Activated naive CD8-positive, alpha-beta T cell treated with anti-CD3 and anti-CD28 coated beads, Interleukin-2, amount 10 ng/mL, durations not matched to agents 7 days and 5 days (primary cell): ENCODE data around the gene IGSF21. TPM values are rescaled to one million over a fixed set of nuclear protein-coding genes. Genes with fewer than 3 reads are reported as not detected.
A peak's percentile ranks its signal among the peaks of the same experiment; 100 is the strongest.
"Not testable (repeated sequence)": the region's sequence is repeated elsewhere in the genome, so short reads cannot be mapped to it uniquely, and the experiment has no call there.

Source experiments
- ATAC-seq: fragments of 150-1000 bp; cut with Tn5 transposase; one replicate; pipeline ENCODE4 v1.10.0; 2021; ENCODE audit warnings: low read depth, moderate library complexity
- POLR2A ChIA-PET: fragments of 350-600 bp; sonication (Branson Sonifier 250); formaldehyde crosslinking; loops from one replicate; lab custom pipeline; 2021; ENCODE audit warnings: antibody characterized with exemption; lab: Charles Lee
- DNase-seq: peaks from one replicate; pipeline ENCODE4 v3.0.0; 2021
- H3K27ac Mint-ChIP-seq: one replicate; pipeline ENCODE4 v1.8.0; 2022; ENCODE audit warnings: mild to moderate bottlenecking, mixed read lengths
- H3K27me3 Mint-ChIP-seq: one replicate; pipeline ENCODE4 v1.8.0; 2022; ENCODE audit warnings: mild to moderate bottlenecking, moderate library complexity, mixed read lengths
- H3K36me3 Mint-ChIP-seq: one replicate; pipeline ENCODE4 v1.8.0; 2021; ENCODE audit warnings: mild to moderate bottlenecking, mixed read lengths
- H3K4me1 Mint-ChIP-seq: one replicate; pipeline ENCODE4 v1.8.0; 2021; ENCODE audit warnings: mixed read lengths
- H3K4me3 Mint-ChIP-seq: one replicate; pipeline ENCODE4 v1.8.0; 2022; ENCODE audit warnings: mild to moderate bottlenecking, moderate library complexity, mixed read lengths
- H3K9me3 Mint-ChIP-seq: one replicate; pipeline ENCODE4 v1.8.0; 2021; ENCODE audit warnings: mixed read lengths
- total RNA-seq, 2 experiments: library from RNA; stranded (reverse); gene quantifications; one replicate each; pipeline ENCODE4 v1.2.3, GENCODE V29; 2021

The IGSF21 gene
- total RNA-seq, 2 experiments from 2014 or later, result not detected

DNA sequence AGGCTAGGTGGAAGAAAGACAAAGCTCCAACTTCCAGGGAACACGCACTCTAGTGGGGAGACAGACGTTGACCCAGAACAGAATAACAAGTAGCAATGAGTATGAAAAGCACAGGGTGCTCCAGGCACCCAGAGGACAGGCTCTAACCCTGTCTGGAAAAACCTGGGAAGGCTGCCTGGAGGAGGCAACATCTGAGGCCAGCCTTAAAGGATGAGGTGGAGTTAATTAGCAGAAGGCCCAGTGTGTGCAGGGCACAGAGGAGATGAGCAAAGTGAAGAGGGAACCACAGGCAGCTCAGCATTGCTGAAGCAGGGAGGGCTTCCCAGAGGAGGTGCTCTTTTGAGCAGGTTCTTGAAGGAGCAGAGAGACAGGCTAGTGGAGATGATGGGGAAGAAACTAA lies 246.4 kb downstream of the IGSF21 start:
- no peaks in the 10 kb centered on the region for H3K36me3 Mint-ChIP-seq
- no peak overlapping the region for H3K4me3 Mint-ChIP-seq
- DNase-seq (no peak), ATAC-seq (no peak)
- no peaks in the 10 kb centered on the region for H3K9me3 Mint-ChIP-seq
- H3K4me1 Mint-ChIP-seq, result no peaks in the 10 kb centered on the region
- no peak overlapping the region for H3K27ac Mint-ChIP-seq
- H3K27me3 Mint-ChIP-seq, result peaks cover 12% of the 10 kb centered on the region
- POLR2A ChIA-PET, result no interaction called here

DNA sequence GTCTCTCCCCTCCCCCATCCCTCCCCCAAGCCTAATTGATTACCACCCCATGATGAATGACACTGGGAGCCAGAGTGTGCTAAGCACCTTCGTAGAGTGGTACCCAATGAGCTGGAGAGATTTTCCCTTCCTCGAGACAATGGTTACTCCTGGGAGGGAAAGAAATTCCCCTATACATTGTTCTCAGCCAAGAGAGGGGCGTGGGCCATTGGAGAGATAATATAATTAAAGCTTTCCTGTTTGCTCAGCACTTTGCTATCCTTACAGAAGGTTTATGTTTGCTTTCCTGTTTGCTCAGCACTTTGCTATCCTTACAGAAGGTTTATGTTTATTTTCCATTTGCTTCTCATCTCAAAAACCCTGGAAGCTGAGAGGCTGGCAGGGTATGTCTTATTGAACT lies 247.0 kb downstream of the IGSF21 start:
- no peaks in the 10 kb centered on the region for H3K4me1 Mint-ChIP-seq
- ATAC-seq, result no peak
- no peak overlapping the region for H3K4me3 Mint-ChIP-seq
- H3K9me3 Mint-ChIP-seq, result no peaks in the 10 kb centered on the region
- no peaks in the 10 kb centered on the region for H3K36me3 Mint-ChIP-seq
- H3K27me3 Mint-ChIP-seq, result peaks cover 15% of the 10 kb centered on the region
- no peak overlapping the region for H3K27ac Mint-ChIP-seq
- DNase-seq, result no peak
- POLR2A ChIA-PET, result no interaction called here

DNA sequence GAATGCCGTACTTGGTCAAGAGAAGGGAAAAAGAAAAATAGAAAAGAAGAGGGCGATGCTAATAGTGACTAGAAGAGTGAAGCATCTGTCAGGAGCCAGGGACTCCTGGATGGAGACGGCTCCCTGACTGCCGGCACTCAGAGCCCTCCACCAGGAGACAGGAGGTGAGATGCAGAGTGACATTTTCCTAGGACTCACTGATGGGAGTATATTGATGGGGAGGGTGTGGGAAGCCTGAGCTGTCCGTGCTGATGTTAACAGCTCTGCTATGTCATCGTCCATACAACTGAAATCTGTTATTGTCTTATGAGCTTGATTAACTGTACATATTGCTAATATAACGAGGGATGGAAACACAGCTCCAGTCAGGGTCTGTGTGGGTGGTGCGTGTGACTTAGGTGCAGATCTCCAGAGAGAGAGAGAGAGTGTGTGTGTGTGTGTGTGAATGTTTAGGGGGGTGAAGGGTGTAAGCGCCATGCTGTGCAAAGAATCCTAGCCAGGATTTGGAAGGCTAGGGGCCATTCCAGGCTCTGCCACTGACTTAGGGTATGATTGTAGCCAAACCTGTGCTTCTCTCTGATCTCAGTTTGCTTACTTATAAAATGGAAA lies 250.1 kb downstream of the IGSF21 start:
- Mint-ChIP-seq H3K27ac (no peak overlapping the region), H3K9me3 (no peaks in the 10 kb centered on the region), H3K36me3 (no peaks in the 10 kb centered on the region), H3K27me3 (peaks cover 14% of the 10 kb centered on the region), H3K4me3 (no peak overlapping the region), H3K4me1 (no peaks in the 10 kb centered on the region)
- DNase-seq (no peak), ATAC-seq (no peak)
- POLR2A ChIA-PET, result no interaction called here

DNA sequence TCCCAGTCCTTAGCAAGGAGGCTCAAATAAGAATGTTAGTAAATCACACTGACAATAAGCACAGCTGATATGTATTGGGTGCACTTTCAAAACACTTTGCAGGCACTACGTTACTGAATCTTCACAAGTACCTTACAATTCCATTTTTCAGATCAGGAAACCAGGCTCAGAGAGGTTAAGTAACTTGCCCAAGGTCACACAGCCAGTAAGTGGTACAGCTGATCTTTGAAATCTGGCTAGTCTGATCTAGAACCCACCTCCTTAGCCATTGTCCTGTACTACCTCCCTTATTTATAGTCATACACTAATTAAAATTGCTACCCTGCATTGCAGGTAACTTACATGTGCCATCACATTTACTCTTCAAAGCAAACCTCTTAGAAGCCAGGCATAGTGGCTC lies 251.0 kb downstream of the IGSF21 start:
- no peaks in the 10 kb centered on the region for H3K4me1 Mint-ChIP-seq
- no peak for ATAC-seq
- DNase-seq, result no peak
- H3K27ac Mint-ChIP-seq, result no peak overlapping the region
- no peaks in the 10 kb centered on the region for H3K36me3 Mint-ChIP-seq
- no peaks in the 10 kb centered on the region for H3K9me3 Mint-ChIP-seq
- H3K27me3 Mint-ChIP-seq, result peaks cover 10% of the 10 kb centered on the region
- no peak overlapping the region for H3K4me3 Mint-ChIP-seq
- POLR2A ChIA-PET, result no interaction called here

DNA sequence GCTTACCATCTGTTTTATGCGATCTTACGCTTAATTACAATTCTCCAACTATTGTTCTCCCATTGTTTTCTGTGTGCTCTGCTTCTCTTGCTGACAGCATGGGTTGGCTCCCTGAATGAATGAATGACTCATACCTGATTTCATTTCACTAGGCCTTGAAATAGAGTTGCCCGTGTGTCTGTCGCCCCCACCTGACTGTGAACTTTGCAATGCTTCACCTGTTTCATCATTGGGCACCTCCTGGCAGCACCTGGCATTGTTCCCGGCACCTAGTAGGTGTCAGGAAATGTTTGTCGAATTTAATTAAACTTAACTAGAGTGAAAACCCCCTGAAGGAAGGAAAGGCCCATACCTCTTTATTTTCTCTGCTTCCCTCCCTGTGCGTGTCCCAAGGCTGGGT lies 252.7 kb downstream of the IGSF21 start:
- DNase-seq (no peak), ATAC-seq (no peak)
- Mint-ChIP-seq H3K4me1 (no peaks in the 10 kb centered on the region), H3K36me3 (no peaks in the 10 kb centered on the region), H3K27me3 (peaks cover 8% of the 10 kb centered on the region), H3K27ac (no peak overlapping the region), H3K4me3 (no peak overlapping the region), H3K9me3 (no peaks in the 10 kb centered on the region)
- POLR2A ChIA-PET, result no interaction called here

DNA sequence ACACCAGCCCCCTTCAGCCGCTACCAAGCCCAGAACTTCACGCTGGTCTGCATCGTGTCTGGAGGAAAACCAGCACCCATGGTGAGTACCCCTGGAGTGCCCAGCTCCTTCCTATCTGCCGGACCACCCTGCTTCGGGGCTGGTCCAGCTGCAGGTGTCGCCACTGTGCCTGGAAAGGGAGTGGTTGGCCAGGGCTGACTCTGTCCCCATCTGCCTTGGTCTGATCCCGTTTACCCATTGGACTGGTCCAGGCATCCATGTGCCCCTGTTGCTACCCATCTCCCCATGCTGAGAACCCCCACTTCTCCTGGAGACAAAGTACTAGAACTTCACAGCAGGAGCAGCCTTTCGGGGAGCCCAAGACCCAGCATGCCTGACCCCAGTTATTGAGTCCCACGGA lies 254.6 kb downstream of the IGSF21 start:
- H3K4me1 Mint-ChIP-seq, result no peaks in the 10 kb centered on the region

DNA sequence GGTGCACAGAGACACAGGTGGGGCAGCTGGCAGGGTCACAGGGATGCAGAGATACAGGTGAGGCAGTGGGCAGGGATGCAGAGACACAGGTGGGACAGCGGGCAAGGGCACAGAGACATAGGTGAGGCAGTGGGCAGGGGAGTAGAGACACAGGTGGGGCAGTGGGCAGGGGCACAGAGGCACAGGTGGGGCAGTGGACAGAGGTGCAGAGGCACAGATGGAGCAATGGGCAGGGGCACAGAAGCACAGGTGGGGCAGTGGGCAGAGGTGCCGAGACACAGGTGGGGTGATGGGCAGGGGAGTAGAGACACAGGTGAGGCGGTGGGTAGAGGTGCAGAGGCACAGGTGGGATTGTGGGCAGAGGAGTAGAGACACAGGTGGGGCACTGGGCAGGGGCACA lies 255.8 kb downstream of the IGSF21 start:
- POLR2A ChIA-PET, result no interaction called here
- Mint-ChIP-seq H3K4me3 (no peak overlapping the region), H3K27me3 (peaks cover 4% of the 10 kb centered on the region), H3K27ac (no peak overlapping the region), H3K36me3 (no peaks in the 10 kb centered on the region), H3K9me3 (no peaks in the 10 kb centered on the region), H3K4me1 (no peaks in the 10 kb centered on the region)
- ATAC-seq, result no peak
- DNase-seq, result no peak

More for the DNA sequence above, 254.6 kb downstream of the IGSF21 start:
- ATAC-seq, result no peak
- POLR2A ChIA-PET, result no interaction called here
- no peak for DNase-seq
- Mint-ChIP-seq H3K27ac (no peak overlapping the region), H3K36me3 (no peaks in the 10 kb centered on the region), H3K4me3 (no peak overlapping the region), H3K9me3 (no peaks in the 10 kb centered on the region), H3K27me3 (peaks cover 8% of the 10 kb centered on the region)

DNA sequence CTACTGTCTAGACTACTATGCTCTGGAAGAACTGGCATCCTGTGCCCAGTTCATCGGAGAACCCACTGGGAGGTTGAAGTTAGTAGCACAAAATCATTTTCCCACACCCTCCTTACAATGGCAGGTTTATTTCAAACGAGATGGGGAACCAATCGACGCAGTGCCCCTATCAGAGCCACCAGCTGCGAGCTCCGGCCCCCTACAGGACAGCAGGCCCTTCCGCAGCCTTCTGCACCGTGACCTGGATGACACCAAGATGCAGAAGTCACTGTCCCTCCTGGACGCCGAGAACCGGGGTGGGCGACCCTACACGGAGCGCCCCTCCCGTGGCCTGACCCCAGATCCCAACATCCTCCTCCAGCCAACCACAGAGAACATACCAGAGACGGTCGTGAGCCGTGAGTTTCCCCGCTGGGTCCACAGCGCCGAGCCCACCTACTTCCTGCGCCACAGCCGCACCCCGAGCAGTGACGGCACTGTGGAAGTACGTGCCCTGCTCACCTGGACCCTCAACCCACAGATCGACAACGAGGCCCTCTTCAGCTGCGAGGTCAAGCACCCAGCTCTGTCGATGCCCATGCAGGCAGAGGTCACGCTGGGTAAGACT lies 257.6 kb downstream of the IGSF21 start:
- Mint-ChIP-seq H3K27me3 (peaks cover 2% of the 10 kb centered on the region), H3K4me3 (no peak overlapping the region), H3K4me1 (no peaks in the 10 kb centered on the region), H3K36me3 (no peaks in the 10 kb centered on the region), H3K27ac (no peak overlapping the region), H3K9me3 (no peaks in the 10 kb centered on the region)
- POLR2A ChIA-PET, result no interaction called here
- ATAC-seq (no peak), DNase-seq (no peak)

DNA sequence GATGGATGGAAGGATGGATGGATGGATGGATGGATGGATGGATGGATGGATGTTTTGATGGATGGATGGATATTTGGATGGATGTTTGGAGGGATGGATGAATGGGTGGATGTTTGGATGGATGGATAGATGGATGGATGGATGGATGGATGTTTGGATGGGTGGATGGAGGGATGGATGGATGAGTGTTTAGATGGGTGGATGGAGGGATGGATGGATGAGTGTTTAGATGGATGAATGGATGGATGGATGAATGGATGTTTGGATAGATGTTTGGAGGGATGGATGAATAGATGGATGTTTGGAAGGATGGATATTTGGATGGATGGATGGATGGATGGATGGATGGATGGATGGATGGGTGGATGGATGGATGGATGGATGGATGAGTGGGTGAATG lies 264.9 kb downstream of the IGSF21 start:
- H3K27ac Mint-ChIP-seq, result peak overlapping the region; percentile 44
- ATAC-seq, H3K27me3 Mint-ChIP-seq, DNase-seq, H3K4me3 Mint-ChIP-seq, H3K36me3 Mint-ChIP-seq, POLR2A ChIA-PET, H3K4me1 Mint-ChIP-seq, H3K9me3 Mint-ChIP-seq: not testable (repeated sequence)

DNA sequence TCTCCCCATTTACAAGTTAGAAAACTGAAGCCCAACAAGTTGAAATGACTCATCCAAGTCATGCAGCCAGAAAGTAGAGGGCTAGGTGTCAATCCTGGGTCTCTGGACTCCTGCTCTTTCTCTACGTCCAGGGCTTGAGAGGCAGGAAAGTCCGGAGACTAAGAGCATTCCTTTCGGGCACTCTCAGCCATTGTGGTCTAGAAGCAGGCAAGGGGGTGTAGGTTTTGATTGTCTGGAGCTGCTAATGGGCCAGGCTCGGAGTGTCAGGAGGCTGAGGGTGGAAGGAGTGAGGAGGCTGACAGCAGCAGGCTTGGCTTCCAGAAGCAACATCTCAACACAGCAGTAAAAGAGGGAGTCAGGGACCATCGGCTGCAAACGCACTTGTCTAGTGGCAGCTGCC lies 265.6 kb downstream of the IGSF21 start:
- no peaks in the 10 kb centered on the region for H3K4me1 Mint-ChIP-seq
- H3K36me3 Mint-ChIP-seq, result no peaks in the 10 kb centered on the region
- ATAC-seq (no peak), DNase-seq (no peak)
- H3K4me3 Mint-ChIP-seq, result no peak overlapping the region
- peaks cover 5% of the 10 kb centered on the region for H3K9me3 Mint-ChIP-seq
- H3K27ac Mint-ChIP-seq, result no peak overlapping the region
- POLR2A ChIA-PET, result no interaction called here
- H3K27me3 Mint-ChIP-seq, result no peaks in the 10 kb centered on the region

DNA sequence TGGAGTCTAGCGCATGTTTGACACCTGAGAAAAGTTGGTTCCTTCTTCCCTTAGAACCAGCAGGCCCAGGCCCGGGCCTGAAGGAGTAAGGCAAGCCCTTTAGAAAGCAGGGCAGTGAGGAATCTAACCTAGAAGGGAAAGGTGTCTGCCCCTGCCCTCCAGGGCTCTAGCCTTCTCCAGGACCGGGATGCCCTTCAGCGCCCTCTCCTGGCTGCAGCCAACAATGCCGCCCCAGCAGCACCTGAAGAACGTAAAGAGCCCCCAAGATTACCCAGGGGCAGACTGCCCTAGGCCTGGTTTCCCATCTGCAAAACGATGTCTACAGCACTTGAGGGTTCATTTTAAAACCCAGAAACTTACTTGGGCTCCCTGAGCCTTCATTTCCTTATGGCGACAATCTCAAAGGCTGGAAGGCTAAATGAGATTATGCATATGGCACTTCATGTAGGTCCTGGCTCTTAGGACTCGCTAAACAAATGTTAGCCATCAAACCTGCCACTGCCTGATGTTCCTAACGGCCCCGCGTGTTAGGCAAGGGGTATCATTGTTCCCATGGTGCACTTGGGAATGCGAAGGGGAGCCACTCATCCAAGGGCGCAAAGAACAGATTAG lies 266.4 kb downstream of the IGSF21 start:
- H3K4me1 Mint-ChIP-seq, result no peaks in the 10 kb centered on the region
- no peak overlapping the region for H3K27ac Mint-ChIP-seq
- H3K27me3 Mint-ChIP-seq, result no peaks in the 10 kb centered on the region
- peaks cover 5% of the 10 kb centered on the region for H3K9me3 Mint-ChIP-seq
- no peak overlapping the region for H3K4me3 Mint-ChIP-seq
- no peak for ATAC-seq
- H3K36me3 Mint-ChIP-seq, result no peaks in the 10 kb centered on the region
- POLR2A ChIA-PET, result no interaction called here
- no peak for DNase-seq

DNA sequence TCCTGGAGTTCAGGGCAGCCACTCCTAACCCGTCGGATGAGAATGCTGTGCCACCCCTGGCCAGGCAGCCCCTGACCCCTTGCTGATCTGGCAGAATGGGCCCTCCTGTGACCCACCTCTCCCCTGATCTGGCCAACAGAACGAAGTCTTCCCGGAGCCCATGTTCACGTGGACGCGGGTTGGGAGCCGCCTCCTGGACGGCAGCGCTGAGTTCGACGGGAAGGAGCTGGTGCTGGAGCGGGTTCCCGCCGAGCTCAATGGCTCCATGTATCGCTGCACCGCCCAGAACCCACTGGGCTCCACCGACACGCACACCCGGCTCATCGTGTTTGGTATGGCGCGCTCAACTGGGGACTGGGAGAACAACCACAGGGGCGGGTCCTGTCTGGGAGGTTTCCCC lies 269.1 kb downstream of the IGSF21 start:
- ATAC-seq (no peak), DNase-seq (no peak)
- no peak overlapping the region for H3K27ac Mint-ChIP-seq
- no peaks in the 10 kb centered on the region for H3K36me3 Mint-ChIP-seq
- POLR2A ChIA-PET, result no interaction called here
- H3K4me1 Mint-ChIP-seq, result no peaks in the 10 kb centered on the region
- no peaks in the 10 kb centered on the region for H3K27me3 Mint-ChIP-seq
- no peak overlapping the region for H3K4me3 Mint-ChIP-seq
- H3K9me3 Mint-ChIP-seq, result peaks cover 7% of the 10 kb centered on the region

DNA sequence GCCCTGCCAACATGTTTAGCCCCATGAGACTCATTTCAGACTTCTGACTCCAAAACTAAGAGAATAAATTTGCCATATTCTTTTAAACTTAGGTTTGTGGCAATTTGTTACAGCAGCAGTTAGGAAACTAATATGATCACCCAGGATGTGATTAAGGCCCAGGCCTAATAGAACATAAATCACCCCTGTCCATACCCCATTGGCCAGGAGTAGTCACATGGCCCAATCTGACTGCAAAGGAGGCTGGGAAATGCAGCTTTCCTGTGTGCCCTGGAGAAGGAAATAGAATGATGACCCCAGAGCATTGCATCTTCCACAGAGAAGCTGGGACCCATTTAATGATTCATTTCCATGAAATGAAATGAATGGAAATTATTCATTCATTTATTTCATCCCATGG lies 272.7 kb downstream of the IGSF21 start:
- Mint-ChIP-seq H3K4me1 (peaks cover 2% of the 10 kb centered on the region), H3K9me3 (peaks cover 1% of the 10 kb centered on the region), H3K4me3 (no peak overlapping the region), H3K36me3 (no peaks in the 10 kb centered on the region), H3K27ac (no peak overlapping the region), H3K27me3 (peaks cover 7% of the 10 kb centered on the region)
- ATAC-seq (no peak), DNase-seq (no peak)
- POLR2A ChIA-PET, result no interaction called here

DNA sequence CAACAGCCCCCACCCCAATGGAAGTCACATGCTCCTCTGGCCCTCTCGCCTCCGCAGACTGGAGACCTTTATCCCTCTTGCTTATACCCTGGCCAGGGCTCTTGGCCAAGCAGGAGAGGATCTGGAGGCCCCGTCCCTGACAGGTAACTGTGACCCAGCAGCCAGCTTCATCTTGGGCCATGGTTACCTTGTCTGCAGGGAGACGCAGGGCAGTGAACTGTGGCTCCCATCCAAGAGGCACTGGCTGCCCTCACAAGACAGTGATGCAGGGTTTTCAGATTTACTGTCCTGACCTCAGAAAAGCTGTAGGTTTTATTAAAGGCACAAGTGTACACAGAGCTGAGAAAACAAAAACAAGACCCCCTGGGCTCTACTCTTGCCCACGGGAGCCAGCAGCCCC lies 276.5 kb downstream of the IGSF21 start:
- Mint-ChIP-seq H3K36me3 (no peaks in the 10 kb centered on the region), H3K4me3 (no peak overlapping the region), H3K27ac (no peak overlapping the region), H3K27me3 (peaks cover 18% of the 10 kb centered on the region), H3K9me3 (peaks cover 1% of the 10 kb centered on the region), H3K4me1 (peaks cover 2% of the 10 kb centered on the region)
- POLR2A ChIA-PET, result no interaction called here
- DNase-seq (no peak), ATAC-seq (no peak)
